ENCODE measurements around the gene DISC1. TPM values are rescaled to one million over a fixed set of nuclear protein-coding genes. Genes with fewer than 3 reads are reported as not detected.

DISC1 gene
- total RNA-seq, 1 experiment from 2014 or later = 13.5 TPM

GRCh38 chr1:231681006-231681405 lies 54.4 kb downstream of the DISC1 start:
- H3K9me3 ChIP-seq = peaks cover 8% of the 10 kb centered on the region
- Mint-ChIP-seq H3K4me1 (ENCODE audit: low read depth, unreplicated experiment) (no peaks in the 10 kb centered on the region), H3K4me3 (ENCODE audit: unreplicated experiment) (no peak overlapping the region), H3K9me3 (ENCODE audit: unreplicated experiment) (no peaks in the 10 kb centered on the region), H3K27me3 (ENCODE audit: insufficient read depth, unreplicated experiment) (no peaks in the 10 kb centered on the region), H3K27ac (ENCODE audit: unreplicated experiment) (no peak overlapping the region), H3K36me3 (ENCODE audit: insufficient read depth, unreplicated experiment) (peaks cover 10% of the 10 kb centered on the region)
- H3K36me3 ChIP-seq (ENCODE audit: control insufficient read depth, insufficient read depth, low read length) = no peaks in the 10 kb centered on the region
- no peaks in the 10 kb centered on the region for H3K27me3 ChIP-seq (replicated peaks; ENCODE audit: control insufficient read depth, insufficient read depth, low read length)
- BruUV-seq (replicated peaks) = no TSS peak
- no peak for DNase-seq
- H3K4me3 ChIP-seq (ENCODE audit: low read depth, low read length) = no peak overlapping the region
- intact Hi-C loops (cut with micrococcal nuclease; ENCODE audit: unreplicated experiment) = no loop called here
- peaks cover 3% of the 10 kb centered on the region; the same call in 1 of the 2 replicates for H3K4me1 ChIP-seq
- TF ChIP-seq CTCF (IDR thresholded peaks at IDR 0.05; ENCODE audit: insufficient read depth in 1 of 2, low read depth in 1 of 2, low read length in 1 of 2, severe bottlenecking in 1 of 2, unreplicated experiment in 1 of 2) = no peak
- POLR2A ChIA-PET = no interaction called here
- CTCF ChIA-PET = no interaction called here

- H3K27me3 ChIP-seq (replicated peaks; ENCODE audit: control insufficient read depth, insufficient read depth, low read length) = no peaks in the 10 kb centered on the region
- Mint-ChIP-seq H3K36me3 (ENCODE audit: insufficient read depth, unreplicated experiment) (peaks cover 17% of the 10 kb centered on the region), H3K27ac (ENCODE audit: unreplicated experiment) (no peak overlapping the region), H3K4me3 (ENCODE audit: unreplicated experiment) (no peak overlapping the region), H3K27me3 (ENCODE audit: insufficient read depth, unreplicated experiment) (no peaks in the 10 kb centered on the region), H3K4me1 (ENCODE audit: low read depth, unreplicated experiment) (no peaks in the 10 kb centered on the region), H3K9me3 (ENCODE audit: unreplicated experiment) (peaks cover 10% of the 10 kb centered on the region)
- ChIA-PET CTCF (no interaction called here), POLR2A (no interaction called here)
- DNase-seq = no peak
- peaks cover 3% of the 10 kb centered on the region; the same call in 1 of the 2 replicates for H3K4me1 ChIP-seq
- no peak for TF ChIP-seq CTCF (IDR thresholded peaks at IDR 0.05; ENCODE audit: insufficient read depth in 1 of 2, low read depth in 1 of 2, low read length in 1 of 2, severe bottlenecking in 1 of 2, unreplicated experiment in 1 of 2)
- no TSS peak for BruUV-seq (replicated peaks)
- intact Hi-C loops (cut with micrococcal nuclease; ENCODE audit: unreplicated experiment) = no loop called here
- no peak overlapping the region for H3K4me3 ChIP-seq (ENCODE audit: low read depth, low read length)
- H3K36me3 ChIP-seq (ENCODE audit: control insufficient read depth, insufficient read depth, low read length) = no peaks in the 10 kb centered on the region
- peaks cover 14% of the 10 kb centered on the region for H3K9me3 ChIP-seq
Measured at GRCh38 chr1:231682779-231683178, 56.2 kb downstream of the DISC1 start.

- H3K4me1 Mint-ChIP-seq (ENCODE audit: low read depth, unreplicated experiment) = no peaks in the 10 kb centered on the region
- no peak for TF ChIP-seq CTCF (IDR thresholded peaks at IDR 0.05; ENCODE audit: insufficient read depth in 1 of 2, low read depth in 1 of 2, low read length in 1 of 2, severe bottlenecking in 1 of 2, unreplicated experiment in 1 of 2)
- H3K9me3 ChIP-seq = peaks cover 14% of the 10 kb centered on the region
- H3K4me1 ChIP-seq = no peaks in the 10 kb centered on the region
- no TSS peak for BruUV-seq (replicated peaks)
- no peak overlapping the region for H3K27ac Mint-ChIP-seq (ENCODE audit: unreplicated experiment)
- intact Hi-C loops (cut with micrococcal nuclease; ENCODE audit: unreplicated experiment) = no loop called here
- ChIA-PET POLR2A (no interaction called here), CTCF (no interaction called here)
- H3K36me3 ChIP-seq (ENCODE audit: control insufficient read depth, insufficient read depth, low read length) = no peaks in the 10 kb centered on the region
- no peaks in the 10 kb centered on the region for H3K27me3 Mint-ChIP-seq (ENCODE audit: insufficient read depth, unreplicated experiment)
- peaks cover 10% of the 10 kb centered on the region for H3K9me3 Mint-ChIP-seq (ENCODE audit: unreplicated experiment)
- peaks cover 13% of the 10 kb centered on the region for H3K36me3 Mint-ChIP-seq (ENCODE audit: insufficient read depth, unreplicated experiment)
- DNase-seq = no peak
- no peaks in the 10 kb centered on the region for H3K27me3 ChIP-seq (replicated peaks; ENCODE audit: control insufficient read depth, insufficient read depth, low read length)
- no peak overlapping the region for H3K4me3 Mint-ChIP-seq (ENCODE audit: unreplicated experiment)
- H3K4me3 ChIP-seq (ENCODE audit: low read depth, low read length) = no peak overlapping the region
Measured at GRCh38 chr1:231683439-231684165, 57.0 kb downstream of the DISC1 start.

All from Caco-2 (cell line).